Fibroblast of lung (primary cell): ENCODE data around the gene SAE1.

ENCODE experiments used
- CTCF ChIP-seq, 2 donors: IDR thresholded peaks in 1 of 2; conservative IDR thresholded peaks in 1 of 2; 1 replicate in 1 of 2; 2 replicates in 1 of 2; pipeline ENCODE4 v1.5.1; 2011 to 2012; ENCODE audit warnings: low read length in 2 of 2, control low read depth in 1 of 2, inconsistent platforms in 1 of 2, low read depth in 1 of 2, mild to moderate bottlenecking in 1 of 2
- EZH2 ChIP-seq: IDR thresholded peaks from 2 replicates; pipeline ENCODE4 v1.5.1; 2012; ENCODE audit warnings: low read length, control low read depth, mild to moderate bottlenecking; ENCODE audit errors: missing control alignments

GRCh38 chr19:47229676-47230053, 99.0 kb downstream of the SAE1 start:
- TF ChIP-seq CTCF (conservative IDR thresholded peaks at IDR 0.05 in 1 of 2, IDR thresholded peaks at IDR 0.05 in 1 of 2; ENCODE audit: low read depth in 1 of 2, low read length in 2 of 2) (no peak), EZH2 (no peak)
